GM10248 (cell line): ENCODE results near the gene RNF13.

Experiments used
- CTCF ChIA-PET: fragments of 300-600 bp; sonication (Branson Sonifier 250); formaldehyde crosslinking; extraction: SDS; loops from one replicate; lab custom pipeline; 2021; ENCODE audit warnings: antibody characterized with exemption; lab: Yijun Ruan, JAX
- POLR2A ChIA-PET: fragments of 350-650 bp; sonication (Branson Sonifier 250); formaldehyde crosslinking; extraction: SDS; loops from one replicate; lab custom pipeline; 2020; ENCODE audit warnings: antibody characterized with exemption; lab: Yijun Ruan, JAX
- DNase-seq: peaks from one replicate; pipeline ENCODE4 v3.0.0; 2012; ENCODE audit errors: extremely low spot score
- TF ChIP-seq, protein P1 (sequence below): IDR thresholded peaks from 2 replicates; pipeline ENCODE4 v1.5.1; 2012; ENCODE audit warnings: mild to moderate bottlenecking, low read depth; ENCODE audit errors: extremely low read depth, missing control alignments, control extremely low read depth

RNF13 gene

DNA sequence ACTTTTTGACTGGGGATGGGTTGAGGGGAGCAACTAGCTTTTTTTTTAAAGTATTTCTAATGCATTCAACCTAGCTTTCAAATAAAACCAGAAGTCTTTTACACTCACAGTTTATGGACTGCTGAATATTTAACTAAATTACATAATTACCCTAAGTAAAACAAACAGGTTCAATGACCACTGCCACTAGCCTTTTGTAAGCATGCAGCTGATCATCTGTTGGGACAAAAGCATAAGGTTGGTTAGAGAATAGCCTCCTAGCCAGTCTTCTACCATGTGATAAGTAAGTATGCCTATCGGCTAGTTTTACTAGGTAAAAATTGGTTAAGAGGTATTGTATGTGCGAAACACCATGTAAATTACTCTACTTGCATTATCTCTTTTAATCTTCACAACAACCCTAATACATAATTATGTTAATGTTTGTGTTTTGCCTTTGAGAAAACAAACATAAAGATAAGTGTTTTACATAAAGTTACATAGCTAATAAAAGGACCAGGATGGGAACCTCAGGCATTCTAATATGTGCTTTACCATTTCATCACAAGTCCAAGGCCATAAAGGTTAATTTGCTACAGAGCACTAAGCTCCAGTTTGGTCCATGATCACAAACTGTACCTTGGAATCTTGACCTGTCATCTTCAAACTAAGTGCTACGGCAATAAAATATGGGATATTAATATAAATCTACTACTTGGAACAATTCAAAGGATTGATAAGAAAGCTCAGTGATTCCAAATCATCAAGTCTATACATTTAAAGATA is 144.5 kb downstream of the RNF13 start:
- no peak for DNase-seq
- POLR2A ChIA-PET: no interaction called here
- CTCF ChIA-PET: interaction anchor here (0.6 to 2.7 kb wide), 10 partner anchors 10 to 262 kb away, joined by 3 to 15 read pairs (median 4); no protein-coding TSS in a partner anchor
- TF ChIP-seq, protein P1, sequence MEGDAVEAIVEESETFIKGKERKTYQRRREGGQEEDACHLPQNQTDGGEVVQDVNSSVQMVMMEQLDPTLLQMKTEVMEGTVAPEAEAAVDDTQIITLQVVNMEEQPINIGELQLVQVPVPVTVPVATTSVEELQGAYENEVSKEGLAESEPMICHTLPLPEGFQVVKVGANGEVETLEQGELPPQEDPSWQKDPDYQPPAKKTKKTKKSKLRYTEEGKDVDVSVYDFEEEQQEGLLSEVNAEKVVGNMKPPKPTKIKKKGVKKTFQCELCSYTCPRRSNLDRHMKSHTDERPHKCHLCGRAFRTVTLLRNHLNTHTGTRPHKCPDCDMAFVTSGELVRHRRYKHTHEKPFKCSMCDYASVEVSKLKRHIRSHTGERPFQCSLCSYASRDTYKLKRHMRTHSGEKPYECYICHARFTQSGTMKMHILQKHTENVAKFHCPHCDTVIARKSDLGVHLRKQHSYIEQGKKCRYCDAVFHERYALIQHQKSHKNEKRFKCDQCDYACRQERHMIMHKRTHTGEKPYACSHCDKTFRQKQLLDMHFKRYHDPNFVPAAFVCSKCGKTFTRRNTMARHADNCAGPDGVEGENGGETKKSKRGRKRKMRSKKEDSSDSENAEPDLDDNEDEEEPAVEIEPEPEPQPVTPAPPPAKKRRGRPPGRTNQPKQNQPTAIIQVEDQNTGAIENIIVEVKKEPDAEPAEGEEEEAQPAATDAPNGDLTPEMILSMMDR: no peak

DNA sequence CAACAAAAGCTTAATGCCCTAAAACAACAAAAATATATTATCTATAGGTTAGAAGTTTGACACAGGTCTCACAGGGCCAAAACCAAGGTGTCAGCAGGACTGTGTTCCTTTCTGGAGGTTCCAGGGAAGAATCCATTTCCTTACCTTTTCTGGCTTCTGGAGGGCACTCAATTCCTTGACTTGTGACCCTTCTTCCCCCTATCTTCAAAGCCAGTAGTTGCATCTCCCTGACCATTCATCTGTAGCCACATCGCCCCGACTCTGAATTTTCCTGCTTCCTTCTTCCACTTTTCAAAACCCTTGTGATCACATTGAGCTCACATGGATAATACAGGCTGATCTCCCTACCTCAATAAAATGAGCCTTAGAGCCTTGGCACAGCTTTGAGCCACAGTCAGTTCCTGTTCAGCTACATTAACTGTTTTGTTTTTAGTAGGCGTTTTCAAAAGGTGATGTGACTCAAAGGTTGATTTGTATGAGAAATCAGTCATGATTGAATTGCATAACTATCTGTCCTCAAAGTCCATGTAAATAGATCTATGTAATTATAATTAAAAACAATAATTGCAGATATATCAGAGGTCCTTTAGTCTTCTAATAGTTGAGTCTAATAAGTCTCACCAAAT is 145.3 kb downstream of the RNF13 start:
- CTCF ChIA-PET: interaction anchor here (0.7 to 2.7 kb wide), 9 partner anchors 9 to 261 kb away, joined by 3 to 15 read pairs (median 4); no protein-coding TSS in a partner anchor
- POLR2A ChIA-PET: no interaction called here
- TF ChIP-seq, protein P1: no peak
- no peak for DNase-seq

DNA sequence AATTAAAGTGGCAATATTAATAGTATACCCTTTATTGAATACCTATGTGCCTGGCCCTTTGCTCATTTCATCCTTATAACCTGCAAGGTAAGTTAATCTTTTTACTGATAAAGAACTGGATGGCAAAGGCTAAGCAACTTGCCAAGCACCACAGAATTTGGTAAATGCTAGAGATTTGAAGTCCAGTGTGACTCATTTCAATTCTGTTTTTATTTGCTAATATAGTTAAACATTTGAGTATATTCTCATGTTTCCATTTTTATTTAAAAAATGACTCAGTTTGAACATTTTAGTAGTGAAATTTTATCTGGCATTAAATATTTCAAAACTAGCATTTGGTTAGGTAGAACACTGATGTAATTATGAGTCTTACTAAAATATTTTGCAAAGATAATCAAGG is 146.4 kb downstream of the RNF13 start:
- POLR2A ChIA-PET: no interaction called here
- CTCF ChIA-PET: interaction anchor here (2.7 kb wide), 1 partner anchor 224 kb away, joined by 10 read pairs; no protein-coding TSS in a partner anchor
- TF ChIP-seq, protein P1: no peak
- DNase-seq: no peak

DNA sequence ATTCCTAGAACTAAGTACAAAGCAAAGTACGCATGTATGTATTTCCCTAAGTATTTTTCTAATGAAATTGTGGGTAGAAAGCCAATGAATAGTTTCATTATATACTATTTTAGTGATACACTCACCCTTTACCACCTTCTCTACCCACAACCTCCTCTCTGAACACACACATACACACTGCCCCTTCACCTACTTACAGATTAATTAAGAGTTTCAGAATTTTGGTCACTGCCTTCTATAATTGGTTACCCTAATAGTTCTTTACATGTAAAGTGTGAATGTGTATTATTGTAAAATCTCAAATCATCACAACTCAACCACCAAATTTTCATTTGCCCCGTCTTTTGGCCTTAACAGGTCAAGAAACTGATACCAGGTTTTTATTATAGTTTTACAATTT is 150.5 kb downstream of the RNF13 start:
- CTCF ChIA-PET: interaction anchor here (1.3 to 2.6 kb wide), 3 partner anchors 28 to 220 kb away, joined by 3 to 16 read pairs (median 4); no protein-coding TSS in a partner anchor
- POLR2A ChIA-PET: no interaction called here
- TF ChIP-seq, protein P1: no peak
- no peak for DNase-seq

DNA sequence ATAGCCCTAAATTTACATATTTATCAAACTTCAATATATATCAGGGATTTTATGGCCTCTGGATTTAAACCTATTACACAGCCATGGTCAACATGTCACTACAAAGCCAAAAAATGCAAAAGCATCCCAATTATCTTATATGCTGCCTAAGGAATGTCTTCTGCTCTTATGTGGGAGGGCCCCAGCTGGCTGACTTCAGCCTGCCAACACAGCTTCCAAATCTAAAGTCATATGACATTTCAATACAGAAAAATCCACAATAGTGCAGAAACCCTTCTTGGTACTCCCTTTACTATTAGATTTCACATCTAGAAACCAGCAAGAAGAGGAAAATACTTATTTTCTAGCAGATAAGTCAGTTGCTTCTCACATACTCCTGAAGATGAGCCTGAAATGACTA is 151.3 kb downstream of the RNF13 start:
- ChIA-PET POLR2A (no interaction called here), CTCF (interaction anchor here (2.5 to 5.7 kb wide), 3 partner anchors 14 to 255 kb away, joined by 6 to 33 read pairs (median 16); no protein-coding TSS in a partner anchor)
- TF ChIP-seq, protein P1: no peak
- DNase-seq: no peak

DNA sequence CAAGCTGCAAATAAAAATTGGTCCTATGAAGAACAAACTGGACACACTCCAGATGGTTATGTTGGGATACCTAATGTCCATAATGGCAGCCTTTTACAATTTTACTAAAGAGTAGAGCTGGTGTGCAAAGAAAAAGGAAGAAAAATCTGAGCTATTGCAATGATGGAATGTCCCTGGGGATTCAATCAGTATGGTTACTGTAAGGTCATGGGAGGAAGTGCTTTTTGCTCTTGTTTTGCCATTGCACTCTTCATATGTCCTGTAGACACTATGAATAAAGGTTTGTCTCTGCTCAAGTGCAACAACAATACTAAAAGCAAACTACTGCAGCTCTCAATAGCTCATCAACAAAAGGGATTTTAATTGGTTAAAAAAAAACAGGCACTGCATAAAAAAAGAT is 152.3 kb downstream of the RNF13 start:
- TF ChIP-seq, protein P1: no peak
- ChIA-PET CTCF (interaction anchor here (2.1 to 5.7 kb wide), 4 partner anchors 15 to 254 kb away, joined by 5 to 33 read pairs (median 11); no protein-coding TSS in a partner anchor), POLR2A (no interaction called here)
- DNase-seq: no peak
